H1 (cell line): ENCODE data around the gene MRTFB. TPM values are rescaled to one million over a fixed set of nuclear protein-coding genes. Genes with fewer than 3 reads are reported as not detected.

Experiments
- CTCF ChIA-PET: fragments of 300-600 bp; sonication (Branson Sonifier 250); formaldehyde crosslinking; loops from one replicate; lab custom pipeline; 2021; ENCODE audit not compliant: partially characterized antibody; lab: Charles Lee
- POLR2A ChIA-PET: fragments of 300-600 bp; sonication (Branson Sonifier 250); formaldehyde crosslinking; loops from one replicate; lab custom pipeline; 2021; ENCODE audit warnings: inconsistent platforms; ENCODE audit not compliant: partially characterized antibody; lab: Charles Lee
- DNase-seq, 2 experiments: peaks; one replicate each; pipeline versions ENCODE4 v3.0.0 to v3.0.0-alpha.2; 2010 to 2022; ENCODE audit warnings: low spot score in 2 of 2, low read depth in 1 of 2, mixed read lengths in 1 of 2
- FAIRE-seq: peaks from 2 replicates; lab custom pipeline; 2011; peaks lifted over from hg19 to GRCh38; lab: Jason Lieb, UNC
- H2AFZ ChIP-seq: 2 replicates; pipeline ENCODE4 v1.8.1; 2012; ENCODE audit warnings: low read length, inconsistent platforms
- H2AK5ac ChIP-seq: 2 replicates; pipeline ENCODE4 v1.6.1; 2013; ENCODE audit warnings: low read depth, low read length
- H2BK120ac ChIP-seq: replicated peaks from 2 replicates; pipeline ENCODE3; 2013; ENCODE audit warnings: low read depth, low read length, inconsistent platforms
- H2BK12ac ChIP-seq: 2 replicates; pipeline ENCODE4 v1.6.1; 2013; ENCODE audit warnings: low read depth, low read length
- H2BK15ac ChIP-seq: 2 replicates; pipeline ENCODE4 v1.6.1; 2013; ENCODE audit warnings: low read length
- H2BK20ac ChIP-seq: 2 replicates; pipeline ENCODE4 v1.6.1; 2013; ENCODE audit warnings: low read length
- H2BK5ac ChIP-seq: 2 replicates; pipeline ENCODE4 v1.6.1; 2013; ENCODE audit warnings: low read depth, low read length
- H3K14ac ChIP-seq: 2 replicates; pipeline ENCODE4 v1.6.1; 2013; ENCODE audit warnings: inconsistent platforms; ENCODE audit not compliant: insufficient read length
- H3K18ac ChIP-seq: 2 replicates; pipeline ENCODE4 v1.6.1; 2013; ENCODE audit warnings: low read length; ENCODE audit errors: extremely low read depth
- H3K23ac ChIP-seq: 2 replicates; pipeline ENCODE4 v1.6.1; 2013; ENCODE audit warnings: inconsistent platforms; ENCODE audit not compliant: insufficient read length
- H3K23me2 ChIP-seq: 2 replicates; pipeline ENCODE4 v1.6.1; 2013; ENCODE audit warnings: low read depth, low read length
- H3K27ac ChIP-seq: 2 replicates; pipeline ENCODE4 v1.6.1; 2011; ENCODE audit warnings: low read depth, low read length, inconsistent platforms
- H3K27me3 ChIP-seq, 4 experiments: replicated peaks in 1 of 4; 1 replicate in 1 of 4; 2 replicates in 3 of 4; pipeline versions ENCODE4 v1.6.1 to v1.8.1; 2011 to 2013; ENCODE audit warnings: low read length in 3 of 4, mild to moderate bottlenecking in 3 of 4, inconsistent platforms in 2 of 4, mixed read lengths in 2 of 4, moderate library complexity in 1 of 4; ENCODE audit not compliant: control insufficient read depth in 3 of 4, insufficient read depth in 3 of 4; ENCODE audit errors: extremely low read depth in 1 of 4
- H3K36me3 ChIP-seq, 4 experiments: 2 replicates each; pipeline versions ENCODE4 v1.6.1 to v1.8.1; 2011 to 2013; ENCODE audit warnings: mild to moderate bottlenecking in 4 of 4, low read length in 3 of 4, moderate library complexity in 2 of 4, control low read depth in 1 of 4, inconsistent platforms in 1 of 4; ENCODE audit not compliant: insufficient read depth in 4 of 4, control insufficient read depth in 2 of 4
- H3K4ac ChIP-seq: replicated peaks from 2 replicates; pipeline ENCODE3; 2013; ENCODE audit warnings: low read length, low read depth, mixed read lengths, inconsistent platforms; ENCODE audit not compliant: insufficient read length
- H3K4me1 ChIP-seq, 4 experiments: replicated peaks in 1 of 4; 1 replicate in 1 of 4; 2 replicates in 3 of 4; pipeline versions ENCODE4 v1.6.1 to v1.8.1; 2011 to 2013; ENCODE audit warnings: low read length in 3 of 4, inconsistent platforms in 2 of 4, mixed read lengths in 1 of 4; ENCODE audit not compliant: insufficient read depth in 4 of 4, control insufficient read depth in 3 of 4
- H3K4me2 ChIP-seq, 2 experiments: 2 replicates each; pipeline versions ENCODE4 v1.6.1 to v1.8.1; 2011 to 2013; ENCODE audit warnings: low read depth in 2 of 2, low read length in 2 of 2, control low read depth in 1 of 2, inconsistent platforms in 1 of 2, mild to moderate bottlenecking in 1 of 2; ENCODE audit not compliant: insufficient read depth in 1 of 2
- H3K4me3 ChIP-seq, 4 experiments: fragments of 200-600, 300-600 bp in 1 of 4; sonication (generic), shearing (Covaris generic), sonication (Bioruptor Twin) in 1 of 4; 2 replicates each; pipeline versions ENCODE4 v1.5.1 to v1.8.1; 2011 to 2016; ENCODE audit warnings: low read length in 4 of 4, low read depth in 3 of 4, control low read depth in 2 of 4, inconsistent platforms in 2 of 4, mild to moderate bottlenecking in 2 of 4, mixed read lengths in 1 of 4, moderate library complexity in 1 of 4; ENCODE audit not compliant: insufficient read depth in 2 of 4; ENCODE audit errors: extremely low read depth in 1 of 4
- H3K56ac ChIP-seq: replicated peaks from 2 replicates; pipeline ENCODE3; 2013; ENCODE audit warnings: low read depth, mild to moderate bottlenecking, mixed read lengths, low read length, inconsistent platforms; ENCODE audit not compliant: insufficient read length
- H3K79me1 ChIP-seq: 2 replicates; pipeline ENCODE4 v1.6.1; 2013; ENCODE audit warnings: low read depth, low read length, control low read depth
- H3K79me2 ChIP-seq, 2 experiments: 2 replicates each; pipeline versions ENCODE4 v1.6.1 to v1.8.1; 2012 to 2013; ENCODE audit warnings: low read length in 2 of 2, mild to moderate bottlenecking in 2 of 2, inconsistent platforms in 1 of 2; ENCODE audit not compliant: insufficient read depth in 2 of 2, control insufficient read depth in 1 of 2
- H3K9ac ChIP-seq, 4 experiments: replicated peaks in 1 of 4; 1 replicate in 1 of 4; 2 replicates in 3 of 4; pipeline versions ENCODE4 v1.6.1 to v1.8.1; 2011 to 2013; ENCODE audit warnings: low read depth in 3 of 4, low read length in 3 of 4, control low read depth in 2 of 4, mild to moderate bottlenecking in 2 of 4, moderate library complexity in 2 of 4, inconsistent platforms in 1 of 4; ENCODE audit errors: extremely low read depth in 1 of 4
- H3K9me3 ChIP-seq, 2 experiments: 2 replicates each; pipeline versions ENCODE4 v1.6.1 to v1.8.1; 2012 to 2013; ENCODE audit warnings: mild to moderate bottlenecking in 2 of 2, moderate library complexity in 2 of 2, control low read depth in 1 of 2, inconsistent platforms in 1 of 2, low read depth in 1 of 2, low read length in 1 of 2, mixed read lengths in 1 of 2; ENCODE audit not compliant: insufficient read depth in 2 of 2
- H4K20me1 ChIP-seq, 2 experiments: replicated peaks in 1 of 2; 2 replicates each; pipeline versions ENCODE3 to v1.8.1; 2011 to 2013; ENCODE audit warnings: inconsistent platforms in 2 of 2, low read length in 2 of 2, mild to moderate bottlenecking in 1 of 2; ENCODE audit not compliant: insufficient read depth in 2 of 2, control insufficient read depth in 1 of 2
- H4K5ac ChIP-seq: 2 replicates; pipeline ENCODE4 v1.6.1; 2013; ENCODE audit warnings: low read length, low read depth, mixed read lengths, inconsistent platforms; ENCODE audit not compliant: insufficient read length
- H4K8ac ChIP-seq: 2 replicates; pipeline ENCODE4 v1.8.0; 2013; ENCODE audit warnings: mild to moderate bottlenecking, moderate library complexity, low read length, inconsistent platforms; ENCODE audit not compliant: insufficient read depth; ENCODE audit errors: extremely low read depth
- H4K91ac ChIP-seq: replicated peaks from 2 replicates; pipeline ENCODE3; 2013; ENCODE audit warnings: low read length, mixed read lengths, inconsistent platforms; ENCODE audit not compliant: insufficient read length
- CEBPB ChIP-seq: IDR thresholded peaks from 2 replicates; pipeline ENCODE4 v1.6.1; 2012; ENCODE audit warnings: low read depth, low read length
- HDAC6 ChIP-seq: IDR thresholded peaks from one replicate; pipeline ENCODE4 v1.7.1; 2012; ENCODE audit warnings: low read depth, mild to moderate bottlenecking, inconsistent platforms, low read length, moderate library complexity
- WGBS, 2 experiments: shearing (Covaris generic) in 1 of 2; methylation state at CpG; one replicate each; pipeline versions ENCODE4 v1.1.6 to v1.1.7; 2013 to 2015; ENCODE audit warnings: low lambda C conversion rate in 2 of 2, mixed read lengths in 2 of 2, inconsistent platforms in 1 of 2, low coverage in 1 of 2, missing lambda C conversion rate in 1 of 2; ENCODE audit not compliant: insufficient replicate concordance in 2 of 2, insufficient coverage in 1 of 2, insufficient read length in 1 of 2; ENCODE audit errors: extremely low coverage in 1 of 2, missing lambda C conversion rate in 1 of 2; 5-methylcytosine and 5-hydroxymethylcytosine counted together
- polyA plus RNA-seq, 7 experiments: library from polyadenylated mRNA; depleted of rRNA in 3 of 7; stranded (reverse) in 5 of 7; unstranded in 2 of 7; fragments of >200 nt in 5 of 7; fragments of 200-250 nt in 2 of 7; gene quantifications; 1 replicate in 5 of 7; 2 replicates in 1 of 7; 4 replicates in 1 of 7; pipeline versions ENCODE4 v1.2.1 to v1.2.3, GENCODE V29; 2011 to 2013; ENCODE audit warnings: missing spikeins in 2 of 7, mixed read lengths in 2 of 7
- total RNA-seq: library from RNA; stranded (reverse); fragmentation: NEBNext Ultra II Directional; extraction: Animal tissue kit (Norgen Biotek cat#: 25700); gene quantifications from 2 replicates; pipeline ENCODE4 v1.2.1, GENCODE V29; 2021

MRTFB gene
- total and polyA plus RNA-seq, 2 of the 8 experiments (the other 6 are each of a cell fraction or from before 2014, with no cell fraction given): 13.5 to 34.9 TPM

- Histone ChIP-seq H2BK120ac (no peak overlapping the region), H3K79me1 (peaks cover 6% of the 10 kb centered on the region; the same call in 1 of the 2 replicates), H3K9ac (no peak overlapping the region), H3K4me1 (no peaks in the 10 kb centered on the region), H2AK5ac (no peak overlapping the region), H3K14ac (no peak overlapping the region), H4K91ac (no peak overlapping the region), H2AFZ (no peak overlapping the region), H3K4ac (no peak overlapping the region), H3K4me2 (no peak overlapping the region), H3K56ac (no peak overlapping the region), H4K20me1 (no peaks in the 10 kb centered on the region), H2BK12ac (no peak overlapping the region), H4K5ac (no peak overlapping the region), H3K9me3 (no peaks in the 10 kb centered on the region), H2BK15ac (no peak overlapping the region), H3K79me2 (peaks cover 0 to 3% of the 10 kb centered on the region in 2 experiments; a peak in 1 of 4 replicates), H2BK20ac (no peak overlapping the region), H3K23ac (no peak overlapping the region), H3K23me2 (peaks cover 2% of the 10 kb centered on the region; the same call in 1 of the 2 replicates), H3K27ac (no peak overlapping the region), H2BK5ac (no peak overlapping the region), H4K8ac (no peak overlapping the region), H3K18ac (no peak overlapping the region), H3K36me3 (no peaks in the 10 kb centered on the region), H3K4me3 (no peak overlapping the region), H3K27me3 (no peaks in the 10 kb centered on the region)
- DNase-seq: no peak
- 92% methylated on average over 3 of the region's 3 CpGs; no CpG with 5 or more reads in 1 of the 2 experiments for WGBS, 2 experiments
- ChIA-PET POLR2A (no interaction called here), CTCF (no interaction called here)
- FAIRE-seq: no peak
- no peak for TF ChIP-seq HDAC6
- TF ChIP-seq CEBPB: peak; percentile 44; the same call in 1 of the 2 replicates
- TF ChIP-seq, all 59 proteins: peak for 1
Observed at GRCh38 chr16:14168146-14168545, 97.0 kb downstream of the MRTFB start.
